GM21526 (cell line): ENCODE measurements around the gene NDUFC2.
"Not testable (repeated sequence)": the region's sequence is repeated elsewhere in the genome, so short reads cannot be mapped to it uniquely, and the experiment has no call there.

Source experiments
- ATAC-seq: cut with Tn5 transposase; IDR thresholded peaks from one replicate; pipeline ENCODE4 v1.9.1; 2021; ENCODE audit warnings: moderate library complexity; ENCODE audit not compliant: unreplicated experiment, low FRiP score

NDUFC2 gene

GRCh38 chr11:78080818-78081495 lies 1.3 kb upstream of the NDUFC2 start:
- ATAC-seq = no peak

GRCh38 chr11:78080084-78080817 lies 589 bp upstream of the NDUFC2 start:
- no peak for ATAC-seq

GRCh38 chr11:78078218-78079167 lies 1.2 kb downstream of the NDUFC2 start:
- no peak for ATAC-seq

- ATAC-seq = not testable (repeated sequence)
These were observed 2.1 kb downstream of the NDUFC2 start for GRCh38 chr11:78077592-78077991.

GRCh38 chr11:78076733-78077403 lies 2.8 kb downstream of the NDUFC2 start:
- ATAC-seq = no peak

- ATAC-seq = no peak
These were observed 4.9 kb downstream of the NDUFC2 start for GRCh38 chr11:78074756-78075155.

GRCh38 chr11:78072455-78072854 lies 7.2 kb downstream of the NDUFC2 start:
- ATAC-seq = no peak

GRCh38 chr11:78071717-78072116 lies 7.9 kb downstream of the NDUFC2 start:
- ATAC-seq = no peak

- no peak for ATAC-seq
These were observed 9.0 kb downstream of the NDUFC2 start for GRCh38 chr11:78070621-78071020.

- ATAC-seq = no peak
These were observed 10.2 kb downstream of the NDUFC2 start for GRCh38 chr11:78069465-78069864.

- ATAC-seq = no peak
These were observed 12.0 kb downstream of the NDUFC2 start for GRCh38 chr11:78067704-78068103.

- no peak for ATAC-seq
These were observed 13.2 kb downstream of the NDUFC2 start for GRCh38 chr11:78066471-78066870.

GRCh38 chr11:78065203-78065602 lies 14.5 kb downstream of the NDUFC2 start:
- ATAC-seq = no peak

- no peak for ATAC-seq
These were observed 16.1 kb downstream of the NDUFC2 start, which contains the start of gene THRSP for GRCh38 chr11:78063440-78064181. Gene THRSP (plus strand): TSS chr11:78063861. CDS start chr11:78063882, 21 bp downstream.

- no peak for ATAC-seq
These were observed 17.0 kb downstream of the NDUFC2 start for GRCh38 chr11:78062671-78063070.

GRCh38 chr11:78061921-78062311 lies 17.7 kb downstream of the NDUFC2 start:
- ATAC-seq = no peak

GRCh38 chr11:78061088-78061920 lies 18.4 kb downstream of the NDUFC2 start:
- no peak for ATAC-seq

GRCh38 chr11:78060533-78060932 lies 19.1 kb downstream of the NDUFC2 start:
- no peak for ATAC-seq
